Measurements from ENCODE around the gene SLC26A4. TPM values are rescaled to one million over a fixed set of nuclear protein-coding genes. Genes with fewer than 3 reads are reported as not detected.

Gene SLC26A4
- total and polyA plus RNA-seq, 10 donors = 0.09 to 0.75 (median 0.29) TPM

DNA sequence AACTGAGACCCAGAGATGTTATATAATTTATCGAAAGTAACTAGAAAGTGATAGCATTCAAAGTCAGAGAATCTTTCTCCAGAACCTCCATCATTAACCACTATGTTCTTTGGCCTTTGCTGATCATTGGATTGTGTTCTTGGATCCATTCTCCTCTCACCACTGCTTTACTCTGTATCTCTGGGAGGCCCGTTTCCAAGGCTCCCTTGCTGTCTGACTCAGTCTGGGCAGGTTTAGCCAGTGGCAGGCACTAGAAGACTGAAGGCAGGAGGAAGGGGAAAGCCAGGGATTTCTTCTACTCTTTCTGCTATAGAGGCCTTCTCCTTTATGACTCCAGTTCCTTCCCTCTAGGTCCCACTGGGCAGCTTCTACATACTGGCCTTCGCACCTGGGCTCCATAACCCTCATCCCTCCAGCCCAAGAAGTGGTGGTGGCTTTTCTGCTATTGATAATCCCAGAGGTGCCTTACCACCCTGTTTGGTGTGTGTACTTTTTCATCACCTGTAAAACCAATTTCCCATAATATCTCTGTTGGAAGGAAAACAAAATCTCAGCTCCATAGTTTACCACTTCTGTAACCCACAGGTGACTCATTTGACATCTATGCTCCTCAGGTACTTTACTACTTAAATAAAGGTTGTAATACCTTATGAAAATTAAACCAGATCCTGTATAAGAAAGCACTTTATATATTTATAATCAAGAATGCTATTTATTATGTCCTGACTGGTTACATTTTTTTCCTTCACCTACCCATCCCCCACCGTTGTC, 44.5 kb upstream of the SLC26A4 start:
- TF ChIP-seq POLR2AphosphoS5 (IDR thresholded peaks at IDR 0.05) (no peak), POLR2A (IDR thresholded peaks at IDR 0.05) (no peak)
- TF ChIP-seq, protein P1, sequence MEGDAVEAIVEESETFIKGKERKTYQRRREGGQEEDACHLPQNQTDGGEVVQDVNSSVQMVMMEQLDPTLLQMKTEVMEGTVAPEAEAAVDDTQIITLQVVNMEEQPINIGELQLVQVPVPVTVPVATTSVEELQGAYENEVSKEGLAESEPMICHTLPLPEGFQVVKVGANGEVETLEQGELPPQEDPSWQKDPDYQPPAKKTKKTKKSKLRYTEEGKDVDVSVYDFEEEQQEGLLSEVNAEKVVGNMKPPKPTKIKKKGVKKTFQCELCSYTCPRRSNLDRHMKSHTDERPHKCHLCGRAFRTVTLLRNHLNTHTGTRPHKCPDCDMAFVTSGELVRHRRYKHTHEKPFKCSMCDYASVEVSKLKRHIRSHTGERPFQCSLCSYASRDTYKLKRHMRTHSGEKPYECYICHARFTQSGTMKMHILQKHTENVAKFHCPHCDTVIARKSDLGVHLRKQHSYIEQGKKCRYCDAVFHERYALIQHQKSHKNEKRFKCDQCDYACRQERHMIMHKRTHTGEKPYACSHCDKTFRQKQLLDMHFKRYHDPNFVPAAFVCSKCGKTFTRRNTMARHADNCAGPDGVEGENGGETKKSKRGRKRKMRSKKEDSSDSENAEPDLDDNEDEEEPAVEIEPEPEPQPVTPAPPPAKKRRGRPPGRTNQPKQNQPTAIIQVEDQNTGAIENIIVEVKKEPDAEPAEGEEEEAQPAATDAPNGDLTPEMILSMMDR (IDR thresholded peaks at IDR 0.05 in 8 of 11, conservative IDR thresholded peaks at IDR 0.05 in 3 of 11) = no peak

DNA sequence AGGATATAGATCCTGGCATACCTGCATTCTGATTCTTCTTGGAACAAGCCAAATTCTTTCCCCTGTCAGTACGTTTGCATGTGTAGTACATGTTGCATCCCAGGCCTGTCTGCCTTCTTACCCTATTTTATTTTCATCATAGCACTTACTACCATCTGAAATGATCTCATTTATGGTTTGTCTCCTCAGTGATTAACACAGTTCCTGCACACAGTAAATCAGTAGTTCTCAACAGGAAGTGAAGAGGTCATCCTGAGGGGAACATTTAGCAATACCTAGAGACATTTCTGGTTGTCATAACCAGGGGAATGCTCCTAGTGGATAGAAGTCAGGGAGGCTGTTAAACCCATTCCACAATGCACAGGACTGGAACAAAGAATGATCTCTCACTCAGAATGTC, 38.2 kb upstream of the SLC26A4 start:
- intact Hi-C loops (cut with DNase I; ENCODE audit: low total_unique reads) = no loop called here
- no peak for DNase-seq
- Histone ChIP-seq H3K9me3 (peaks cover 0 to 4% (median 0%) of the 10 kb centered on the region in 8 donors), H3K4me1 (peaks cover 0 to 12% (median 4%) of the 10 kb centered on the region in 6 donors), H3K4me3 (no peak overlapping the region), H3K36me3 (peaks cover 0 to 55% (median 5%) of the 10 kb centered on the region in 6 donors), H3K27me3 (replicated peaks in 1 of 7) (no peaks in the 10 kb centered on the region), H3K27ac (peak overlapping the region in 1 of 8 donors; percentile 2)
- TF ChIP-seq POLR2AphosphoS5 (IDR thresholded peaks at IDR 0.05) (no peak), POLR2A (IDR thresholded peaks at IDR 0.05) (no peak)
- TF ChIP-seq, protein P1 (IDR thresholded peaks at IDR 0.05 in 8 of 11, conservative IDR thresholded peaks at IDR 0.05 in 3 of 11) = no peak
- WGBS, 5 donors = 52 to 69% (median 60%) methylated on average over 1 of the region's 1 CpG

More for the DNA sequence above, 44.5 kb upstream of the SLC26A4 start:
- Histone ChIP-seq H3K27ac (no peak overlapping the region), H3K4me1 (no peaks in the 10 kb centered on the region), H3K9me3 (no peaks in the 10 kb centered on the region), H3K36me3 (peaks cover 0 to 77% (median 26%) of the 10 kb centered on the region in 6 donors), H3K4me3 (no peak overlapping the region), H3K27me3 (replicated peaks in 1 of 7) (no peaks in the 10 kb centered on the region)
- 96 to 99% (median 96%) methylated on average over 4 of the region's 4 CpGs for WGBS, 5 donors
- no peak for DNase-seq
- intact Hi-C loops (cut with DNase I; ENCODE audit: low total_unique reads) = no loop called here

DNA sequence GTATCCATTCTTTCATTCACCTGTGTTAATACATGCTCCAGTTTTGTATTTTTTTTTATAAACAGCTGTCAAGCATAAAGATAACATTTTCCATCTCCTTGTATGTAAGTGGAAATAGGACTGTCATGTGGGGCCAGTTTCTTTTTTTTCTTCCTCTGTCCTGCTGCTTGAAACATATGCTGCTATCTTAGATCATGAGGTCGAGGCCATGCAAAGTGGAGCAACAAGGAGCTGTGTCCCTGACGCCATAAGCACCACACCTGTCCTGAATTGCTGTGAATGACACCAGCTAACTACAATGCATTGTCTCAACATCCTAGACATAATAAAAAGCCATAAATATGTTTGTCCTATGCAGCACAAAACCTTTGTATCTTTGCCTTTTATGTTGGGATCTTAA, 37.7 kb upstream of the SLC26A4 start:
- no peak overlapping the region for H3K4me3 ChIP-seq
- intact Hi-C loops (cut with DNase I; ENCODE audit: low total_unique reads) = no loop called here
- peaks cover 0 to 12% (median 4%) of the 10 kb centered on the region in 6 donors for H3K4me1 ChIP-seq
- no peak overlapping the region for H3K27ac ChIP-seq
- no peaks in the 10 kb centered on the region for H3K27me3 ChIP-seq (replicated peaks in 1 of 7)
- peaks cover 0 to 4% (median 0%) of the 10 kb centered on the region in 8 donors for H3K9me3 ChIP-seq
- WGBS, 5 donors = 64 to 85% (median 76%) methylated on average over 2 of the region's 2 CpGs
- peaks cover 0 to 51% (median 3%) of the 10 kb centered on the region in 6 donors for H3K36me3 ChIP-seq
- TF ChIP-seq, protein P1 (IDR thresholded peaks at IDR 0.05 in 8 of 11, conservative IDR thresholded peaks at IDR 0.05 in 3 of 11) = no peak
- TF ChIP-seq POLR2A (IDR thresholded peaks at IDR 0.05) (no peak), POLR2AphosphoS5 (IDR thresholded peaks at IDR 0.05) (no peak)
- no peak for DNase-seq

DNA sequence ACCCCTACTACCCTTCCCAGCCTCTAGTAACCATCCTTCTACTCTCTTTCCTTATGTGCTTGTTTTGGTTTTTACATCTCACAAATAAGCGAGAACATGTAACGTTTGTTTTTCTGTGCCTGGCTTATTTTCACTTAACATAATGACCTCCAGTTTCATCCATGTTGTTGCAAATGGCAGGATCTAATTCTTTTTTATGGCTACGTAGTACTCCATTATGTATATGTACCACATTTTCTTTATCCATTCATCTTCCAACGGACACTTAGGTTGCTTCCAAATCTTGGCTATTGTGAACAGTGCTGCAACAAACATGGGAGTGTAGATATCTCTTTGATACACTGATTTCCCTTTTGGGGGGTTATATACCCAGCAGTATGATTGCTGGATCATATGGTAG, 33.6 kb upstream of the SLC26A4 start:
- TF ChIP-seq POLR2AphosphoS5 (IDR thresholded peaks at IDR 0.05) = no peak
- no peak for TF ChIP-seq POLR2A (IDR thresholded peaks at IDR 0.05)
- TF ChIP-seq, protein P1 (IDR thresholded peaks at IDR 0.05 in 8 of 11, conservative IDR thresholded peaks at IDR 0.05 in 3 of 11) = no peak
- 95 to 98% (median 96%) methylated on average over 4 of the region's 4 CpGs for WGBS, 5 donors
- Histone ChIP-seq H3K36me3 (peaks cover 0 to 27% (median 0%) of the 10 kb centered on the region in 6 donors), H3K4me1 (peaks cover 0 to 20% (median 11%) of the 10 kb centered on the region in 6 donors), H3K4me3 (no peak overlapping the region), H3K27ac (no peak overlapping the region), H3K27me3 (replicated peaks in 1 of 7) (no peaks in the 10 kb centered on the region), H3K9me3 (peaks cover 0 to 4% (median 0%) of the 10 kb centered on the region in 8 donors)
- intact Hi-C loops (cut with DNase I; ENCODE audit: low total_unique reads) = no loop called here
- no peak for DNase-seq

All from spleen (tissue), 11 donors.